HEK293 (cell line): Measurements from ENCODE around the gene NARF.
A peak's percentile ranks its signal among the peaks of the same experiment; 100 is the strongest.

Experiments
- CTCF ChIA-PET: fragments of 350-600 bp; formaldehyde crosslinking; extraction: SDS; loops from one replicate; lab custom pipeline; 2021; ENCODE audit warnings: antibody characterized with exemption; lab: Yijun Ruan, JAX
- POLR2A ChIA-PET: fragments of 300-600 bp; formaldehyde crosslinking; extraction: SDS; loops from one replicate; lab custom pipeline; 2020; ENCODE audit warnings: antibody characterized with exemption, inconsistent platforms; lab: Yijun Ruan, JAX
- H3K27ac ChIP-seq: fragments of 200-500 bp; sonication (Bioruptor generic); 2 replicates; pipeline ENCODE4 v1.5.1; 2014; ENCODE audit warnings: low read depth, low read length, control low read depth, inconsistent platforms; ENCODE audit errors: extremely low read depth
- H3K36me3 ChIP-seq, 2 experiments: fragments of 200-500 bp in 1 of 2; sonication (Bioruptor generic) in 1 of 2; 1 replicate in 1 of 2; 2 replicates in 1 of 2; pipeline ENCODE4 v1.5.1; 2014 to 2017; ENCODE audit warnings: inconsistent platforms in 2 of 2, low read length in 2 of 2; ENCODE audit not compliant: control insufficient read depth in 2 of 2, insufficient read depth in 1 of 2
- H3K4me1 ChIP-seq: fragments of 200-500 bp; sonication (Bioruptor generic); 2 replicates; pipeline ENCODE4 v1.5.1; 2014; ENCODE audit warnings: mild to moderate bottlenecking, low read length, inconsistent platforms; ENCODE audit not compliant: control insufficient read depth, insufficient read depth
- H3K4me3 ChIP-seq: 2 replicates; pipeline ENCODE4 v1.5.1; 2011; ENCODE audit warnings: low read depth, mild to moderate bottlenecking, control low read depth, low read length, moderate library complexity
- H3K9me3 ChIP-seq: fragments of 200-500 bp; sonication (Bioruptor generic); 2 replicates; pipeline ENCODE4 v1.5.1; 2014; ENCODE audit warnings: low read depth, low read length, inconsistent platforms; ENCODE audit not compliant: control insufficient read depth, insufficient read depth
- HOXC10 ChIP-seq: sonication (generic); formaldehyde crosslinking; IDR thresholded peaks from 2 replicates; pipeline ENCODE4 v1.8.1; 2023; ENCODE audit warnings: mild to moderate bottlenecking, missing genetic modification reagents
- IKZF3 ChIP-seq: fragments of 450-650 bp; IDR thresholded peaks from 2 replicates; pipeline ENCODE4 v1.5.0; 2018; ENCODE audit warnings: missing biosample characterization, mild to moderate bottlenecking, missing genetic modification characterization, moderate library complexity
- KLF10 ChIP-seq: fragments of 450-650 bp; IDR thresholded peaks from 2 replicates; pipeline ENCODE4 v1.5.1; 2018; ENCODE audit warnings: missing biosample characterization, mild to moderate bottlenecking, missing genetic modification characterization
- KLF8 ChIP-seq: fragments of 450-650 bp; formaldehyde crosslinking; IDR thresholded peaks from 2 replicates; pipeline ENCODE4 v1.5.1; 2016; ENCODE audit warnings: missing biosample characterization, missing genetic modification characterization
- SP3 ChIP-seq: fragments of 450-650 bp; formaldehyde crosslinking; IDR thresholded peaks from 2 replicates; pipeline ENCODE4 v1.5.1; 2016; ENCODE audit warnings: missing biosample characterization, missing genetic modification characterization
- YY1 ChIP-seq: fragments of 450-650 bp; formaldehyde crosslinking; IDR thresholded peaks from 2 replicates; pipeline ENCODE4 v1.5.1; 2018; ENCODE audit warnings: missing biosample characterization, missing genetic modification characterization
- ZNF146 ChIP-seq: fragments of 450-650 bp; formaldehyde crosslinking; IDR thresholded peaks from 2 replicates; pipeline ENCODE4 v1.5.1; 2016; ENCODE audit warnings: missing biosample characterization, missing genetic modification characterization
- ZNF184 ChIP-seq: fragments of 450-650 bp; IDR thresholded peaks from 2 replicates; pipeline ENCODE4 v1.5.1; 2018; ENCODE audit warnings: missing biosample characterization, mild to moderate bottlenecking, missing genetic modification characterization
- ZNF266 ChIP-seq: fragments of 450-650 bp; formaldehyde crosslinking; IDR thresholded peaks from 2 replicates; pipeline ENCODE4 v1.5.1; 2016; ENCODE audit warnings: missing biosample characterization, missing genetic modification characterization, low read depth
- ZNF292 ChIP-seq: fragments of 450-650 bp; formaldehyde crosslinking; IDR thresholded peaks from 2 replicates; pipeline ENCODE4 v1.5.1; 2016; ENCODE audit warnings: low read depth, missing biosample characterization, missing genetic modification characterization, borderline replicate concordance
- ZNF37A ChIP-seq: fragments of 450-650 bp; IDR thresholded peaks from 2 replicates; pipeline ENCODE4 v1.5.1; 2018; ENCODE audit warnings: missing biosample characterization, missing genetic modification characterization
- ZNF529 ChIP-seq: fragments of 450-650 bp; formaldehyde crosslinking; IDR thresholded peaks from 2 replicates; pipeline ENCODE4 v1.5.1; 2017; ENCODE audit warnings: missing genetic modification characterization, missing biosample characterization; ENCODE audit not compliant: insufficient replicate concordance
- ZNF555 ChIP-seq: fragments of 450-650 bp; formaldehyde crosslinking; conservative IDR thresholded peaks from 2 replicates; pipeline ENCODE4 v1.5.1; 2017; ENCODE audit warnings: missing biosample characterization, mild to moderate bottlenecking, missing genetic modification characterization, inconsistent platforms
- ZNF792 ChIP-seq: fragments of 450-650 bp; formaldehyde crosslinking; IDR thresholded peaks from 2 replicates; pipeline ENCODE4 v1.5.1; 2016; ENCODE audit warnings: missing biosample characterization, missing genetic modification characterization
- ZNF830 ChIP-seq: fragments of 450-650 bp; IDR thresholded peaks from 2 replicates; pipeline ENCODE4 v1.5.0; 2018; ENCODE audit warnings: missing biosample characterization, missing genetic modification characterization, low read depth, mild to moderate bottlenecking, moderate library complexity
- TF ChIP-seq, protein P1 (sequence below): fragments of 450-650 bp; formaldehyde crosslinking; conservative IDR thresholded peaks from 2 replicates; pipeline ENCODE4 v1.5.1; 2016; ENCODE audit warnings: low read depth, missing biosample characterization, missing genetic modification characterization
- TF ChIP-seq, protein P2 (sequence below): sonication (generic); formaldehyde crosslinking; IDR thresholded peaks from 2 replicates; pipeline ENCODE4 v1.8.1; 2022; ENCODE audit warnings: mild to moderate bottlenecking, moderate library complexity, missing genetic modification reagents
- TF ChIP-seq, protein P3 (sequence below): fragments of 450-650 bp; formaldehyde crosslinking; optimal IDR thresholded peaks from 2 replicates; pipeline ENCODE3; 2016; ENCODE audit warnings: missing biosample characterization, mild to moderate bottlenecking, missing genetic modification characterization
- TF ChIP-seq, protein P4 (sequence below): fragments of 450-650 bp; formaldehyde crosslinking; IDR thresholded peaks from 2 replicates; pipeline ENCODE4 v1.5.1; 2016; ENCODE audit warnings: missing biosample characterization, missing genetic modification characterization
- TF ChIP-seq, protein P5 (sequence below): fragments of 450-650 bp; formaldehyde crosslinking; IDR thresholded peaks from 2 replicates; pipeline ENCODE4 v1.5.1; 2016; ENCODE audit warnings: missing biosample characterization, missing genetic modification characterization

Gene NARF

DNA sequence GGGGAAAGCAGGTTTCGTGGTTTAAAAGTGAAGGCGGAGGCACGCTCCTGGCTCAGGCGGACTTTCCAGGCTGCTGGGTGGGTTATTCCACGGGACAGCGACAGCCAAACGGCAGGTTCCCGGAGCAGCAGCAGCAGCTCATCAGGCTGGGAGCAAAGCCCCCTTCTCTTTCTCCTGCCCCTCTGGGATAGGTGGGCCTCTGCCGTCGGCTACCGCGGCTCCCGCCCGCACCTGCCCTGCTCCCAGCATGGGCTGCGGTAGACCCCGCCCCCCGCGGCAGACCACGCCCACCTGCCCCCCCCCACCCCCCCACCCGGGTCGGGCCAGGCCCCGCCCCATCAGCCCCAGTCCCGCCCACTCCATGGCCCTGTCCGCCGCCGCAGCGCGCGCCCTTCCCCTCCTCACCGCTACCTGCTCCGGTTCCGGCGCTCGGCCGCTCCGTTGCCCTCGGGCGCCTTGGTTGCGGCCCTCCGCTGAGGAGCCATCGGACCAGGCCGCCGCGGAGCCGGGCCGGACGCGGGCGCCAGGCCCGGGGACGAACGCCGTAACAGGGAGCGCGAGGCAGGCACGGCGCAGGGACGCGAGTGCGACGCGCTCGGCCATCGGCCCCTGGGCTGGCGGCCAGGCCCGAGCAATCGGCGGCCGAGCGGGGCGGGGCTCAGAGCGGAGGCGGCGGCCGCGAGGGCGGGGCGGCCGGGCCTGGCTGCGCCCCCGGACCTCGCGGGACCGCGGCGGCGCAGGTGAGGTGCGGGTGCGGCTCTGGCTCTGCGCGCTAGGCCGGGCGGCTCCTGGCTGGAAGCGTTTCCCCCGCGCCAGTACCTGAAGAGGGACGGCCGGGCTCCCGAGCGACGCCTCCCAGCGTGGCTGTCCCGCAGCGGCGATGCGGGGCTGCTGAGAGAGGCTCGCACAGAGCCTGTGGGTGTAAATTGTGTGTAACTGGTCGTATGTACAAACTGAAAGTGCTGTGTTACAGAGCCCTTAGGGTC lies 40.2 kb upstream of the NARF start, which contains the start of the genes HEXD and OGFOD3 (continued):
- TF ChIP-seq, protein P1, sequence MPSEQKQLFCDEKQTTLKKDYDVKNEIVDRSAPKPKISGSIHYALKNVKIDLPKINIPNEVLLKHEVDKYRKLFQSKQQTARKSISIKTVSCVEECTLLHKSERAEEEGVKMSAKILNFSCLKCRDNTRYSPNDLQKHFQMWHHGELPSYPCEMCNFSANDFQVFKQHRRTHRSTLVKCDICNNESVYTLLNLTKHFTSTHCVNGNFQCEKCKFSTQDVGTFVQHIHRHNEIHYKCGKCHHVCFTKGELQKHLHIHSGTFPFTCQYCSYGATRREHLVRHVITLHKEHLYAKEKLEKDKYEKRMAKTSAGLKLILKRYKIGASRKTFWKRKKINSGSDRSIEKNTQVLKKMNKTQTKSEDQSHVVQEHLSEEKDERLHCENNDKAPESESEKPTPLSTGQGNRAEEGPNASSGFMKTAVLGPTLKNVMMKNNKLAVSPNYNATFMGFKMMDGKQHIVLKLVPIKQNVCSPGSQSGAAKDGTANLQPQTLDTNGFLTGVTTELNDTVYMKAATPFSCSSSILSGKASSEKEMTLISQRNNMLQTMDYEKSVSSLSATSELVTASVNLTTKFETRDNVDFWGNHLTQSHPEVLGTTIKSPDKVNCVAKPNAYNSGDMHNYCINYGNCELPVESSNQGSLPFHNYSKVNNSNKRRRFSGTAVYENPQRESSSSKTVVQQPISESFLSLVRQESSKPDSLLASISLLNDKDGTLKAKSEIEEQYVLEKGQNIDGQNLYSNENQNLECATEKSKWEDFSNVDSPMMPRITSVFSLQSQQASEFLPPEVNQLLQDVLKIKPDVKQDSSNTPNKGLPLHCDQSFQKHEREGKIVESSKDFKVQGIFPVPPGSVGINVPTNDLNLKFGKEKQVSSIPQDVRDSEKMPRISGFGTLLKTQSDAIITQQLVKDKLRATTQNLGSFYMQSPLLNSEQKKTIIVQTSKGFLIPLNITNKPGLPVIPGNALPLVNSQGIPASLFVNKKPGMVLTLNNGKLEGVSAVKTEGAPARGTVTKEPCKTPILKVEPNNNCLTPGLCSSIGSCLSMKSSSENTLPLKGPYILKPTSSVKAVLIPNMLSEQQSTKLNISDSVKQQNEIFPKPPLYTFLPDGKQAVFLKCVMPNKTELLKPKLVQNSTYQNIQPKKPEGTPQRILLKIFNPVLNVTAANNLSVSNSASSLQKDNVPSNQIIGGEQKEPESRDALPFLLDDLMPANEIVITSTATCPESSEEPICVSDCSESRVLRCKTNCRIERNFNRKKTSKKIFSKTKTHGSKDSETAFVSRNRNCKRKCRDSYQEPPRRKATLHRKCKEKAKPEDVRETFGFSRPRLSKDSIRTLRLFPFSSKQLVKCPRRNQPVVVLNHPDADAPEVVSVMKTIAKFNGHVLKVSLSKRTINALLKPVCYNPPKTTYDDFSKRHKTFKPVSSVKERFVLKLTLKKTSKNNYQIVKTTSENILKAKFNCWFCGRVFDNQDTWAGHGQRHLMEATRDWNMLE (tag by site-specific recombination) = no peak
- TF ChIP-seq, protein P2, sequence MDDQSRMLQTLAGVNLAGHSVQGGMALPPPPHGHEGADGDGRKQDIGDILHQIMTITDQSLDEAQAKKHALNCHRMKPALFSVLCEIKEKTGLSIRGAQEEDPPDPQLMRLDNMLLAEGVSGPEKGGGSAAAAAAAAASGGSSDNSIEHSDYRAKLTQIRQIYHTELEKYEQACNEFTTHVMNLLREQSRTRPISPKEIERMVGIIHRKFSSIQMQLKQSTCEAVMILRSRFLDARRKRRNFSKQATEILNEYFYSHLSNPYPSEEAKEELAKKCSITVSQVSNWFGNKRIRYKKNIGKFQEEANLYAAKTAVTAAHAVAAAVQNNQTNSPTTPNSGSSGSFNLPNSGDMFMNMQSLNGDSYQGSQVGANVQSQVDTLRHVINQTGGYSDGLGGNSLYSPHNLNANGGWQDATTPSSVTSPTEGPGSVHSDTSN (CRISPR knock-in tag) = peak; percentile 95
- TF ChIP-seq IKZF3 (tag by site-specific recombination) = peak; percentile 46; the same call in 1 of the 2 replicates
- no peak for TF ChIP-seq ZNF266 (tag by site-specific recombination)
- 0 out of 2 replicates have a peak, but pooled peaks have one; percentile 53 for TF ChIP-seq ZNF184
- TF ChIP-seq KLF8 (tag by site-specific recombination) = peak; percentile 58; the same call in 1 of the 2 replicates
- TF ChIP-seq ZNF529 = no peak
- peak; percentile 85 for TF ChIP-seq KLF10
- TF ChIP-seq YY1 (tag by site-specific recombination) = peak; percentile 71; the same call in 1 of the 2 replicates
- TF ChIP-seq, protein P3, sequence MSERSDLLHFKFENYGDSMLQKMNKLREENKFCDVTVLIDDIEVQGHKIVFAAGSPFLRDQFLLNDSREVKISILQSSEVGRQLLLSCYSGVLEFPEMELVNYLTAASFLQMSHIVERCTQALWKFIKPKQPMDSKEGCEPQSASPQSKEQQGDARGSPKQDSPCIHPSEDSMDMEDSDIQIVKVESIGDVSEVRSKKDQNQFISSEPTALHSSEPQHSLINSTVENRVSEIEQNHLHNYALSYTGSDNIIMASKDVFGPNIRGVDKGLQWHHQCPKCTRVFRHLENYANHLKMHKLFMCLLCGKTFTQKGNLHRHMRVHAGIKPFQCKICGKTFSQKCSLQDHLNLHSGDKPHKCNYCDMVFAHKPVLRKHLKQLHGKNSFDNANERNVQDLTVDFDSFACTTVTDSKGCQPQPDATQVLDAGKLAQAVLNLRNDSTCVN (tag by site-specific recombination) = peak; percentile 70
- TF ChIP-seq SP3 (tag by site-specific recombination) = peak; percentile 49; the same call in 1 of the 2 replicates
- TF ChIP-seq ZNF37A = peak; percentile 50; the same call in 1 of the 2 replicates
- TF ChIP-seq, protein P4, sequence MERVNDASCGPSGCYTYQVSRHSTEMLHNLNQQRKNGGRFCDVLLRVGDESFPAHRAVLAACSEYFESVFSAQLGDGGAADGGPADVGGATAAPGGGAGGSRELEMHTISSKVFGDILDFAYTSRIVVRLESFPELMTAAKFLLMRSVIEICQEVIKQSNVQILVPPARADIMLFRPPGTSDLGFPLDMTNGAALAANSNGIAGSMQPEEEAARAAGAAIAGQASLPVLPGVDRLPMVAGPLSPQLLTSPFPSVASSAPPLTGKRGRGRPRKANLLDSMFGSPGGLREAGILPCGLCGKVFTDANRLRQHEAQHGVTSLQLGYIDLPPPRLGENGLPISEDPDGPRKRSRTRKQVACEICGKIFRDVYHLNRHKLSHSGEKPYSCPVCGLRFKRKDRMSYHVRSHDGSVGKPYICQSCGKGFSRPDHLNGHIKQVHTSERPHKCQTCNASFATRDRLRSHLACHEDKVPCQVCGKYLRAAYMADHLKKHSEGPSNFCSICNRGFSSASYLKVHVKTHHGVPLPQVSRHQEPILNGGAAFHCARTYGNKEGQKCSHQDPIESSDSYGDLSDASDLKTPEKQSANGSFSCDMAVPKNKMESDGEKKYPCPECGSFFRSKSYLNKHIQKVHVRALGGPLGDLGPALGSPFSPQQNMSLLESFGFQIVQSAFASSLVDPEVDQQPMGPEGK = peak; percentile 46; the same call in 1 of the 2 replicates
- TF ChIP-seq ZNF830 (tag by site-specific recombination) = no peak

DNA sequence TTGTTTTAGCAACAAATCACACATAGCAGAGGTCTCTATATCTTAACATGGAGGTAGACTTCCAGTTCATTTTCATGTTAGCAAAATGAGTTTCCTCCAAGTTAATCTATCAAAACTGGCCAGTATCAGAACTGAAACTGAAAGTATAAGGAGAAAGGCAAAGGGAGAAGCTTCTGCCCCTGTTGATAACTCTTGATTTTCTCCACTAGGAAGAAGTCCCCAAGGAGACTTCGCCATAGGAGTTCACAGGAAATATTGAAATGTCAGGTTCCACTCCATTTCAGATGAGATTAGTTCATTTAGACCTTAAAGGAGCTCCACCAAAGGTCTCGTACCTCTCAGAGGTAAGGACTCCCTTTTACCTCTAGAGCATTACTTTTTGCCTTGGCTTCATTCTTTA lies 39.0 kb upstream of the NARF start:
- CTCF ChIA-PET = interaction anchor here (0.6 to 0.9 kb wide), 2 partner anchors 55 to 135 kb away, joined by 3 to 4 read pairs; no protein-coding TSS in a partner anchor
- TF ChIP-seq ZNF792 = no peak
- TF ChIP-seq ZNF292 = no peak
- TF ChIP-seq ZNF555 = no peak
- TF ChIP-seq, protein P5, sequence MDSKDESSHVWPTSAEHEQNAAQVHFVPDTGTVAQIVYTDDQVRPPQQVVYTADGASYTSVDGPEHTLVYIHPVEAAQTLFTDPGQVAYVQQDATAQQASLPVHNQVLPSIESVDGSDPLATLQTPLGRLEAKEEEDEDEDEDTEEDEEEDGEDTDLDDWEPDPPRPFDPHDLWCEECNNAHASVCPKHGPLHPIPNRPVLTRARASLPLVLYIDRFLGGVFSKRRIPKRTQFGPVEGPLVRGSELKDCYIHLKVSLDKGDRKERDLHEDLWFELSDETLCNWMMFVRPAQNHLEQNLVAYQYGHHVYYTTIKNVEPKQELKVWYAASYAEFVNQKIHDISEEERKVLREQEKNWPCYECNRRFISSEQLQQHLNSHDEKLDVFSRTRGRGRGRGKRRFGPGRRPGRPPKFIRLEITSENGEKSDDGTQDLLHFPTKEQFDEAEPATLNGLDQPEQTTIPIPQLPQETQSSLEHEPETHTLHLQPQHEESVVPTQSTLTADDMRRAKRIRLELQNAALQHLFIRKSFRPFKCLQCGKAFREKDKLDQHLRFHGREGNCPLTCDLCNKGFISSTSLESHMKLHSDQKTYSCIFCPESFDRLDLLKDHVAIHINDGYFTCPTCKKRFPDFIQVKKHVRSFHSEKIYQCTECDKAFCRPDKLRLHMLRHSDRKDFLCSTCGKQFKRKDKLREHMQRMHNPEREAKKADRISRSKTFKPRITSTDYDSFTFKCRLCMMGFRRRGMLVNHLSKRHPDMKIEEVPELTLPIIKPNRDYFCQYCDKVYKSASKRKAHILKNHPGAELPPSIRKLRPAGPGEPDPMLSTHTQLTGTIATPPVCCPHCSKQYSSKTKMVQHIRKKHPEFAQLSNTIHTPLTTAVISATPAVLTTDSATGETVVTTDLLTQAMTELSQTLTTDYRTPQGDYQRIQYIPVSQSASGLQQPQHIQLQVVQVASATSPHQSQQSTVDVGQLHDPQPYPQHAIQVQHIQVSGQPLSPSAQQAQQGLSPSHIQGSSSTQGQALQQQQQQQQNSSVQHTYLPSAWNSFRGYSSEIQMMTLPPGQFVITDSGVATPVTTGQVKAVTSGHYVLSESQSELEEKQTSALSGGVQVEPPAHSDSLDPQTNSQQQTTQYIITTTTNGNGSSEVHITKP (tag by site-specific recombination) = no peak
- TF ChIP-seq HOXC10 = no peak
- no peak for TF ChIP-seq ZNF146 (tag by site-specific recombination)

More for the DNA sequence above, 39.0 kb upstream of the NARF start:
- H3K36me3 ChIP-seq = peaks cover 5 to 20% of the 10 kb centered on the region in 2 experiments
- POLR2A ChIA-PET = no interaction called here
- H3K4me1 ChIP-seq = peaks cover 6% of the 10 kb centered on the region
- H3K27ac ChIP-seq = no peak overlapping the region
- H3K9me3 ChIP-seq = no peaks in the 10 kb centered on the region
- H3K4me3 ChIP-seq = no peak overlapping the region
